ENCODE measurements around the gene RALGAPA1.

DNA sequence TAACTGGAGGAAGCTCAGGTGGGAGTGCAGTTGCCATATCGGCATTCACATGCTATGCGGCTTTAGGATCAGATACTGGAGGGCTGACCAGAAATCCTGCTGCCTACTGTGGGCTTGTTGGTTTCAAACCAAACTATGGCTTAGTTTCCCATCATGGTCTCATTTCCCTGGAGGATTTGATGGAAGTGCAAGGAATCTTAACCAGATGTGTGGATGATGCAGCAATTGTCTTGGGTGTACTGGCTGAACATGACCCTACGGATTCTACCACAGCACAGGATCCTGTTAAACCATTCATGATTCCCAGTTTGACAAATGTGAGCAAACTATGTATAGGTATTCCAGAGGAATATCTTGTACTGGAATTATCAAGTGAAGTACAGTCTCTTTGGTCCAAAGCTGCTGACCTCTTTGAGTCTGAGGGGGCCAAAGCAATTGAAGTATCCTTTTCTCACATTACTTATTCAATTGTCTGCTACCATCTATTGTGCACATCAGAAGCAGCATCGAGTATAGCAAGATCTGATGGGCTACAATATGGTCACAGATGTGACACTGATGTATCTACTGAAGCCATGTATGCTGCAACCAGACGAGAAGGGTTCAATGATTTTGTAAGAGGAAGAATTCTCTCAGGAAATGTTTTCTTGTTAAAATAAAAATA, 42.9 kb downstream of the RALGAPA1 start:
- TF ChIP-seq, protein P1, sequence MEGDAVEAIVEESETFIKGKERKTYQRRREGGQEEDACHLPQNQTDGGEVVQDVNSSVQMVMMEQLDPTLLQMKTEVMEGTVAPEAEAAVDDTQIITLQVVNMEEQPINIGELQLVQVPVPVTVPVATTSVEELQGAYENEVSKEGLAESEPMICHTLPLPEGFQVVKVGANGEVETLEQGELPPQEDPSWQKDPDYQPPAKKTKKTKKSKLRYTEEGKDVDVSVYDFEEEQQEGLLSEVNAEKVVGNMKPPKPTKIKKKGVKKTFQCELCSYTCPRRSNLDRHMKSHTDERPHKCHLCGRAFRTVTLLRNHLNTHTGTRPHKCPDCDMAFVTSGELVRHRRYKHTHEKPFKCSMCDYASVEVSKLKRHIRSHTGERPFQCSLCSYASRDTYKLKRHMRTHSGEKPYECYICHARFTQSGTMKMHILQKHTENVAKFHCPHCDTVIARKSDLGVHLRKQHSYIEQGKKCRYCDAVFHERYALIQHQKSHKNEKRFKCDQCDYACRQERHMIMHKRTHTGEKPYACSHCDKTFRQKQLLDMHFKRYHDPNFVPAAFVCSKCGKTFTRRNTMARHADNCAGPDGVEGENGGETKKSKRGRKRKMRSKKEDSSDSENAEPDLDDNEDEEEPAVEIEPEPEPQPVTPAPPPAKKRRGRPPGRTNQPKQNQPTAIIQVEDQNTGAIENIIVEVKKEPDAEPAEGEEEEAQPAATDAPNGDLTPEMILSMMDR (IDR thresholded peaks at IDR 0.05; ENCODE audit: low read depth, low read length, poor library complexity, severe bottlenecking), result no peak
- TF ChIP-seq EZH2phosphoT487 (IDR thresholded peaks at IDR 0.05; ENCODE audit: borderline replicate concordance, low read length), result no peak

Measured in DOHH2 (cell line).